Calu3 (cell line): ENCODE results near the gene TRAF3. TPM values are rescaled to one million over a fixed set of nuclear protein-coding genes. Genes with fewer than 3 reads are reported as not detected.

Source experiments
- BruUV-seq: library from RNA; stranded (reverse); fragments of 400-500 nt; replicated peaks from 2 replicates; lab custom pipeline; 2021; lab: Mats Ljungman, UMichigan
- CTCF ChIA-PET: fragments of 300-600 bp; sonication (Branson Sonifier 250); formaldehyde crosslinking; loops from one replicate; lab custom pipeline; 2022; ENCODE audit warnings: antibody characterized with exemption; lab: Charles Lee
- DNase-seq: peaks from one replicate; pipeline ENCODE4 v3.0.0; 2022
- H3K27ac Mint-ChIP-seq: one replicate; pipeline ENCODE4 v1.8.0; 2022; ENCODE audit warnings: mixed read lengths; ENCODE audit not compliant: unreplicated experiment
- H3K27me3 Mint-ChIP-seq: one replicate; pipeline ENCODE4 v1.8.0; 2022; ENCODE audit warnings: mixed read lengths; ENCODE audit not compliant: unreplicated experiment
- H3K36me3 Mint-ChIP-seq: one replicate; pipeline ENCODE4 v1.8.0; 2022; ENCODE audit warnings: mild to moderate bottlenecking, moderate library complexity, mixed read lengths; ENCODE audit not compliant: insufficient read depth, unreplicated experiment
- H3K4me1 Mint-ChIP-seq: one replicate; pipeline ENCODE4 v1.8.0; 2022; ENCODE audit warnings: mild to moderate bottlenecking, low read depth, mixed read lengths; ENCODE audit not compliant: unreplicated experiment
- H3K4me3 Mint-ChIP-seq: one replicate; pipeline ENCODE4 v1.8.0; 2022; ENCODE audit warnings: mild to moderate bottlenecking, low read depth, moderate library complexity, mixed read lengths; ENCODE audit not compliant: unreplicated experiment
- H3K9me3 Mint-ChIP-seq: one replicate; pipeline ENCODE4 v1.8.0; 2022; ENCODE audit warnings: low read depth, mixed read lengths; ENCODE audit not compliant: unreplicated experiment
- intact Hi-C: fragments of 100-400 bp; cut with micrococcal nuclease; formaldehyde crosslinking; loops from one replicate; pipeline ENCODE4 v1.10.0; 2022; ENCODE audit not compliant: unreplicated experiment
- total RNA-seq: library from RNA; stranded (reverse); gene quantifications from 2 replicates; pipeline ENCODE4 v1.2.3, GENCODE V29; 2022
- TF ChIP-seq, protein P1 (sequence below): fragments of 200-600 bp; IDR thresholded peaks from one replicate; pipeline ENCODE4 v1.8.0; 2022; ENCODE audit warnings: antibody characterized with exemption; ENCODE audit not compliant: unreplicated experiment

TRAF3 gene
- total RNA-seq, 1 experiment from 2014 or later, result 24.2 TPM

GRCh38 chr14:102757646-102758045 is 19.6 kb upstream of the TRAF3 start:
- BruUV-seq, result no TSS peak
- TF ChIP-seq, protein P1, sequence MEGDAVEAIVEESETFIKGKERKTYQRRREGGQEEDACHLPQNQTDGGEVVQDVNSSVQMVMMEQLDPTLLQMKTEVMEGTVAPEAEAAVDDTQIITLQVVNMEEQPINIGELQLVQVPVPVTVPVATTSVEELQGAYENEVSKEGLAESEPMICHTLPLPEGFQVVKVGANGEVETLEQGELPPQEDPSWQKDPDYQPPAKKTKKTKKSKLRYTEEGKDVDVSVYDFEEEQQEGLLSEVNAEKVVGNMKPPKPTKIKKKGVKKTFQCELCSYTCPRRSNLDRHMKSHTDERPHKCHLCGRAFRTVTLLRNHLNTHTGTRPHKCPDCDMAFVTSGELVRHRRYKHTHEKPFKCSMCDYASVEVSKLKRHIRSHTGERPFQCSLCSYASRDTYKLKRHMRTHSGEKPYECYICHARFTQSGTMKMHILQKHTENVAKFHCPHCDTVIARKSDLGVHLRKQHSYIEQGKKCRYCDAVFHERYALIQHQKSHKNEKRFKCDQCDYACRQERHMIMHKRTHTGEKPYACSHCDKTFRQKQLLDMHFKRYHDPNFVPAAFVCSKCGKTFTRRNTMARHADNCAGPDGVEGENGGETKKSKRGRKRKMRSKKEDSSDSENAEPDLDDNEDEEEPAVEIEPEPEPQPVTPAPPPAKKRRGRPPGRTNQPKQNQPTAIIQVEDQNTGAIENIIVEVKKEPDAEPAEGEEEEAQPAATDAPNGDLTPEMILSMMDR, result no peak
- Mint-ChIP-seq H3K9me3 (no peaks in the 10 kb centered on the region), H3K4me3 (no peak overlapping the region), H3K27ac (no peak overlapping the region), H3K27me3 (peaks cover 22% of the 10 kb centered on the region), H3K36me3 (peaks cover 8% of the 10 kb centered on the region), H3K4me1 (no peaks in the 10 kb centered on the region)
- no peak for DNase-seq
- CTCF ChIA-PET, result no interaction called here
- intact Hi-C loops, result no loop called here

DNA sequence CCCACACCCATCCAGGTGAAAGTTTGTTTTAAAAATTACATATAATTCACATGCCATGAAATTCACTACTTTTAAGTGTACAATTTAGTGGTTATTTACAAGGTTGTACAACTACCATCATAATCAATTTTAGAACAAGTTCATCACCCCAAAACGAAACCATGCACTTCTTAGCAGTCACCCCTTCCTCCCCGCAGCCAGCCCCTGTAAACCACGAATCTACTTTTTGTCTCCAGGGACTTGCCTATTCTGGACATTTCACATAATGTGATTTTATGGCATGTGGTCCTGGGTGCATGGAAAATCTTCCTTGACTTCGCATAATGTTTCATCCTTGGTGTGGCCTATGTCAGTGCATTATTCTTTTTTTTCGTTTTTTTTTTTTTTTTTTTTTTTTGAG is 19.2 kb upstream of the TRAF3 start:
- TF ChIP-seq, protein P1, result no peak
- CTCF ChIA-PET, result no interaction called here
- peaks cover 22% of the 10 kb centered on the region for H3K27me3 Mint-ChIP-seq

GRCh38 chr14:102759456-102760187 is 17.6 kb upstream of the TRAF3 start:
- Mint-ChIP-seq H3K36me3 (peaks cover 8% of the 10 kb centered on the region), H3K4me3 (no peak overlapping the region), H3K4me1 (no peaks in the 10 kb centered on the region), H3K27ac (no peak overlapping the region), H3K9me3 (no peaks in the 10 kb centered on the region), H3K27me3 (peaks cover 22% of the 10 kb centered on the region)
- intact Hi-C loops, result no loop called here
- no TSS peak for BruUV-seq
- TF ChIP-seq, protein P1, result no peak
- CTCF ChIA-PET, result interaction anchor here (0.6 to 0.8 kb wide), 2 partner anchors 11 to 65 kb away, joined by 3 to 5 read pairs; no protein-coding TSS in a partner anchor
- no peak for DNase-seq

More for the DNA sequence above, 19.2 kb upstream of the TRAF3 start:
- H3K36me3 Mint-ChIP-seq, result peaks cover 8% of the 10 kb centered on the region
- BruUV-seq, result no TSS peak
- no peak overlapping the region for H3K4me3 Mint-ChIP-seq
- intact Hi-C loops, result no loop called here
- no peak for DNase-seq
- no peak overlapping the region for H3K27ac Mint-ChIP-seq
- H3K4me1 Mint-ChIP-seq, result no peaks in the 10 kb centered on the region
- no peaks in the 10 kb centered on the region for H3K9me3 Mint-ChIP-seq

- TF ChIP-seq, protein P1, result no peak
- BruUV-seq, result no TSS peak
- intact Hi-C loops, result no loop called here
- no peak for DNase-seq
- Mint-ChIP-seq H3K9me3 (no peaks in the 10 kb centered on the region), H3K36me3 (peaks cover under 1% of the 10 kb centered on the region), H3K4me1 (no peaks in the 10 kb centered on the region), H3K27me3 (peaks cover 22% of the 10 kb centered on the region), H3K4me3 (no peak overlapping the region), H3K27ac (no peak overlapping the region)
- CTCF ChIA-PET, result interaction anchor here (0.6 to 0.8 kb wide), 2 partner anchors 66 to 254 kb away, joined by 3 to 4 read pairs; no protein-coding TSS in a partner anchor
These were observed 16.6 kb upstream of the TRAF3 start for GRCh38 chr14:102760496-102761193.
